ENCODE results near the gene ZNF619.
"Not testable (repeated sequence)": the region's sequence is repeated elsewhere in the genome, so short reads cannot be mapped to it uniquely, and the experiment has no call there.

The ZNF619 gene

GRCh38 chr3:40476478-40477470 is at the start of gene ZNF619:
Gene ZNF619 (plus strand): TSS chr3:40477122. CDS start chr3:40477980, 858 bp downstream.
- in situ Hi-C loops (cut with MboI; ENCODE audit: low sequenced_read_pairs), result no loop called here

- in situ Hi-C loops (cut with MboI; ENCODE audit: low sequenced_read_pairs), result no loop called here
Observed at GRCh38 chr3:40432793-40433192, 44.1 kb upstream of the ZNF619 start.

GRCh38 chr3:40437889-40438288 is 39.0 kb upstream of the ZNF619 start:
- in situ Hi-C loops (cut with MboI; ENCODE audit: low sequenced_read_pairs), result no loop called here

- in situ Hi-C loops (cut with MboI; ENCODE audit: low sequenced_read_pairs), result no loop called here
Observed at GRCh38 chr3:40445062-40445461, 31.9 kb upstream of the ZNF619 start.

GRCh38 chr3:40445880-40446279 is 31.0 kb upstream of the ZNF619 start:
- in situ Hi-C loops (cut with MboI; ENCODE audit: low sequenced_read_pairs), result no loop called here

GRCh38 chr3:40450438-40450837 is 26.5 kb upstream of the ZNF619 start:
- in situ Hi-C loops (cut with MboI; ENCODE audit: low sequenced_read_pairs), result no loop called here

- in situ Hi-C loops (cut with MboI; ENCODE audit: low sequenced_read_pairs), result no loop called here
Observed at GRCh38 chr3:40451551-40451950, 25.4 kb upstream of the ZNF619 start.

- in situ Hi-C loops (cut with MboI; ENCODE audit: low sequenced_read_pairs), result no loop called here
Observed at GRCh38 chr3:40452057-40452456, 24.9 kb upstream of the ZNF619 start.

- in situ Hi-C loops (cut with MboI; ENCODE audit: low sequenced_read_pairs), result no loop called here
Observed at GRCh38 chr3:40452562-40452875, 24.4 kb upstream of the ZNF619 start.

- in situ Hi-C loops (cut with MboI; ENCODE audit: low sequenced_read_pairs), result no loop called here
Observed at GRCh38 chr3:40452876-40453730, 23.8 kb upstream of the ZNF619 start.

- in situ Hi-C loops (cut with MboI; ENCODE audit: low sequenced_read_pairs), result no loop called here
Observed at GRCh38 chr3:40453933-40454332, 23.0 kb upstream of the ZNF619 start.

GRCh38 chr3:40455328-40455727 is 21.6 kb upstream of the ZNF619 start:
- in situ Hi-C loops (cut with MboI; ENCODE audit: low sequenced_read_pairs), result no loop called here

GRCh38 chr3:40456279-40456939 is 20.5 kb upstream of the ZNF619 start:
- in situ Hi-C loops (cut with MboI; ENCODE audit: low sequenced_read_pairs), result no loop called here

- in situ Hi-C loops (cut with MboI; ENCODE audit: low sequenced_read_pairs), result no loop called here
Observed at GRCh38 chr3:40456940-40457823, 19.7 kb upstream of the ZNF619 start, which contains the start of gene RPL14. Gene RPL14 (plus strand): TSS chr3:40457339. CDS start chr3:40457472, 133 bp downstream.

GRCh38 chr3:40458473-40458872 is 18.4 kb upstream of the ZNF619 start:
- in situ Hi-C loops (cut with MboI; ENCODE audit: low sequenced_read_pairs), result no loop called here

GRCh38 chr3:40460481-40460880 is 16.4 kb upstream of the ZNF619 start:
- in situ Hi-C loops (cut with MboI; ENCODE audit: low sequenced_read_pairs), result not testable (repeated sequence)

- in situ Hi-C loops (cut with MboI; ENCODE audit: low sequenced_read_pairs), result no loop called here
Observed at GRCh38 chr3:40461161-40461560, 15.8 kb upstream of the ZNF619 start.

- in situ Hi-C loops (cut with MboI; ENCODE audit: low sequenced_read_pairs), result not testable (repeated sequence)
Observed at GRCh38 chr3:40462838-40463237, 14.1 kb upstream of the ZNF619 start.

- in situ Hi-C loops (cut with MboI; ENCODE audit: low sequenced_read_pairs), result no loop called here
Observed at GRCh38 chr3:40463579-40463978, 13.3 kb upstream of the ZNF619 start.
